SK-N-SH (cell line): ENCODE measurements around the gene BCAS3. TPM values are rescaled to one million over a fixed set of nuclear protein-coding genes. Genes with fewer than 3 reads are reported as not detected.

Source experiments
- ELF1 ChIP-seq: IDR thresholded peaks from 2 replicates; pipeline ENCODE4 v1.4.0; 2012
- EP300 ChIP-seq, 2 experiments: IDR thresholded peaks; 2 replicates each; pipeline versions ENCODE4 v1.4.0 to v1.6.1; 2012; ENCODE audit warnings: borderline replicate concordance in 1 of 2, low read depth in 1 of 2, low read length in 1 of 2
- FOSL2 ChIP-seq: IDR thresholded peaks from 2 replicates; pipeline ENCODE4 v1.4.0; 2012; ENCODE audit warnings: low read depth, mild to moderate bottlenecking, moderate library complexity, borderline replicate concordance
- FOXJ3 ChIP-seq: sonication (generic); formaldehyde crosslinking; IDR thresholded peaks from 2 replicates; pipeline ENCODE4 v1.5.1; 2020; ENCODE audit warnings: mild to moderate bottlenecking, missing genetic modification reagents
- GABPA ChIP-seq: IDR thresholded peaks from 2 replicates; pipeline ENCODE4 v1.4.0; 2012; ENCODE audit warnings: low read depth, mild to moderate bottlenecking
- GATA2 ChIP-seq: sonication (generic); formaldehyde crosslinking; IDR thresholded peaks from 2 replicates; pipeline ENCODE4 v1.5.0; 2020; ENCODE audit warnings: mild to moderate bottlenecking, missing genetic modification reagents
- JUND ChIP-seq: IDR thresholded peaks from 2 replicates; pipeline ENCODE4 v1.4.0; 2012
- MXI1 ChIP-seq: IDR thresholded peaks from 2 replicates; pipeline ENCODE4 v1.6.1; 2012; ENCODE audit warnings: mild to moderate bottlenecking, low read depth, low read length, improper control_type of control experiment
- NFIC ChIP-seq: IDR thresholded peaks from 2 replicates; pipeline ENCODE4 v1.4.0; 2012; ENCODE audit warnings: borderline replicate concordance
- NRF1 ChIP-seq: IDR thresholded peaks from 2 replicates; pipeline ENCODE4 v1.6.1; 2012; ENCODE audit warnings: low read depth, mild to moderate bottlenecking, low read length
- POLR2AphosphoS5 ChIP-seq: IDR thresholded peaks from 2 replicates; pipeline ENCODE4 v1.6.1; 2012; ENCODE audit warnings: low read depth, low read length
- RAD21 ChIP-seq: IDR thresholded peaks from 2 replicates; pipeline ENCODE4 v1.6.1; 2012; ENCODE audit warnings: mild to moderate bottlenecking, low read length
- RCOR1 ChIP-seq: fragments of 150-350 bp; IDR thresholded peaks from 2 replicates; pipeline ENCODE4 v1.6.1; 2017; ENCODE audit warnings: antibody characterized with exemption, low read length
- SIN3A ChIP-seq: IDR thresholded peaks from 2 replicates; pipeline ENCODE4 v1.6.1; 2012; ENCODE audit warnings: low read depth, mild to moderate bottlenecking, low read length, moderate library complexity, borderline replicate concordance
- TAF1 ChIP-seq: IDR thresholded peaks from 2 replicates; pipeline ENCODE4 v1.6.1; 2012; ENCODE audit warnings: low read depth, mild to moderate bottlenecking, low read length, moderate library complexity, borderline replicate concordance
- TEAD4 ChIP-seq: IDR thresholded peaks from 2 replicates; pipeline ENCODE4 v1.4.0; 2012; ENCODE audit warnings: mild to moderate bottlenecking, borderline replicate concordance; ENCODE audit not compliant: insufficient read depth
- ZBTB33 ChIP-seq: IDR thresholded peaks from 2 replicates; pipeline ENCODE4 v1.4.0; 2012; ENCODE audit warnings: low read depth, borderline replicate concordance
- polyA plus RNA-seq, 3 experiments: library from polyadenylated mRNA; depleted of rRNA; stranded (reverse); fragments of >200 nt; gene quantifications; 2 replicates each; pipeline ENCODE4 v1.2.3, GENCODE V29; 2012
- TF ChIP-seq, protein P1 (sequence below): fragments of 150-350 bp; IDR thresholded peaks from 2 replicates; pipeline ENCODE4 v1.6.1; 2016; ENCODE audit warnings: mild to moderate bottlenecking, low read depth, low read length
- TF ChIP-seq, protein P2 (sequence below): IDR thresholded peaks from 2 replicates; pipeline ENCODE4 v1.4.0; 2012; ENCODE audit warnings: low read depth
- TF ChIP-seq, protein P3 (sequence below): fragments of 150-350 bp; IDR thresholded peaks from 2 replicates; pipeline ENCODE4 v1.6.1; 2017; ENCODE audit warnings: antibody characterized with exemption, low read length, low read depth, borderline replicate concordance

The BCAS3 gene
- polyA plus RNA-seq, 1 of the 3 experiments (the other 2 are of a cell fraction): 5.9 TPM

DNA sequence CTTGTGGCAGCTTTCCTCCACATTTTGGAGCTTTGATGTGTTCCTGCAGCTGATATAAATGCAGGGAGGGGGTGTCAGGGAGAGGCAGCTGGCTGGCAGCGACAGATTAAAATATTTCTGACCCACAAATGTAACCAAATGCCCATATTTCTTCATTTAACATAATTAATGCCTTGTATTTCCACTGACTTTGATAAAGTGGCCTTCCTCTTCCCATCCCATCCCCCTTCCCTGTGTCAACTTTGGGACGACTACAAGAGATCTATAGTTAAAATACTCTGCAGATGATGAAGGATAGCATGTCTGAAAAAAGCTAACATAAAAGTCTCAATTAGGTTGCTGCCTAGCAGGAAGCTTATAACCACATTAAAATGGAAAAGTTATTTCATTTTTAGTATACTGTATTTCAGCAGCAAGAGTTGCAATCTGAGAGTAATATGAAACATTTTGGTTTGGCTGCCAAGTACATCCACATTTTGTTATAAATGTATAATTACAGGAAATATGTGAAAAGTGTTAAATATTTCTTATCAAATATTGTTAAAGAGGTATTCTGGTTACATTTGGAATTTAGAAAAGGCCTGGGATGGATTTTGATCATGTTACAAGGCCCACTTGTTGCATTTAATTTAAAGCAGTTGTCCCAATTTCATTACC, 483.3 kb downstream of the BCAS3 start (continued):
- TF ChIP-seq, protein P1, sequence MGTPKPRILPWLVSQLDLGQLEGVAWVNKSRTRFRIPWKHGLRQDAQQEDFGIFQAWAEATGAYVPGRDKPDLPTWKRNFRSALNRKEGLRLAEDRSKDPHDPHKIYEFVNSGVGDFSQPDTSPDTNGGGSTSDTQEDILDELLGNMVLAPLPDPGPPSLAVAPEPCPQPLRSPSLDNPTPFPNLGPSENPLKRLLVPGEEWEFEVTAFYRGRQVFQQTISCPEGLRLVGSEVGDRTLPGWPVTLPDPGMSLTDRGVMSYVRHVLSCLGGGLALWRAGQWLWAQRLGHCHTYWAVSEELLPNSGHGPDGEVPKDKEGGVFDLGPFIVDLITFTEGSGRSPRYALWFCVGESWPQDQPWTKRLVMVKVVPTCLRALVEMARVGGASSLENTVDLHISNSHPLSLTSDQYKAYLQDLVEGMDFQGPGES: no peak
- TF ChIP-seq RAD21 (peak; percentile 34), POLR2AphosphoS5 (0 out of 2 replicates have a peak, but pooled peaks have one; percentile 27), TEAD4 (no peak; the same call in 1 of the 2 replicates), EP300 (IDR thresholded peaks at IDR 0.05; ENCODE audit: borderline replicate concordance in 1 of 2, low read depth in 1 of 2, low read length in 1 of 2) (peak; percentile 32 to 95; a peak in 2 of 4 replicates), GATA2 (peak; percentile 6; the same call in 1 of the 2 replicates), TAF1 (no peak), NRF1 (no peak), SIN3A (0 out of 2 replicates have a peak, but pooled peaks have one; percentile 15), GABPA (no peak), FOSL2 (no peak), NFIC (no peak), JUND (peak; percentile 9; the same call in 1 of the 2 replicates), ELF1 (no peak), RCOR1 (peak; percentile 77), ZBTB33 (no peak), MXI1 (no peak), FOXJ3 (CRISPR knock-in tag) (no peak)
- TF ChIP-seq, protein P2, sequence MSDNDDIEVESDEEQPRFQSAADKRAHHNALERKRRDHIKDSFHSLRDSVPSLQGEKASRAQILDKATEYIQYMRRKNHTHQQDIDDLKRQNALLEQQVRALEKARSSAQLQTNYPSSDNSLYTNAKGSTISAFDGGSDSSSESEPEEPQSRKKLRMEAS: no peak
- TF ChIP-seq, protein P3, sequence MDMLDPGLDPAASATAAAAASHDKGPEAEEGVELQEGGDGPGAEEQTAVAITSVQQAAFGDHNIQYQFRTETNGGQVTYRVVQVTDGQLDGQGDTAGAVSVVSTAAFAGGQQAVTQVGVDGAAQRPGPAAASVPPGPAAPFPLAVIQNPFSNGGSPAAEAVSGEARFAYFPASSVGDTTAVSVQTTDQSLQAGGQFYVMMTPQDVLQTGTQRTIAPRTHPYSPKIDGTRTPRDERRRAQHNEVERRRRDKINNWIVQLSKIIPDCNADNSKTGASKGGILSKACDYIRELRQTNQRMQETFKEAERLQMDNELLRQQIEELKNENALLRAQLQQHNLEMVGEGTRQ: no peak
